Vagina (tissue), 2 donors: Measurements from ENCODE around the gene SLC9C2.
A peak's percentile ranks its signal among the peaks of the same experiment; 100 is the strongest.

ENCODE experiments used
- POLR2A ChIP-seq, 2 donors: fragments of 450-650 bp; IDR thresholded peaks; one replicate each; pipeline ENCODE4 v1.6.1; 2017; ENCODE audit warnings: antibody characterized with exemption in 2 of 2, mild to moderate bottlenecking in 2 of 2, moderate library complexity in 2 of 2
- POLR2AphosphoS5 ChIP-seq, 2 donors: sonication (generic); formaldehyde crosslinking; IDR thresholded peaks; one replicate each; pipeline ENCODE4 v1.9.0; 2017; ENCODE audit warnings: antibody characterized with exemption in 2 of 2, mild to moderate bottlenecking in 2 of 2, low read depth in 1 of 2; ENCODE audit not compliant: insufficient read depth in 1 of 2
- TF ChIP-seq, protein P1 (sequence below), 3 experiments: fragments of 450-650 bp in 2 of 3; fragments of 200-600 bp in 1 of 3; sonication (generic) in 1 of 3; IDR thresholded peaks; one replicate each; pipeline ENCODE4 v1.5.1; 2017 to 2019; ENCODE audit warnings: antibody characterized with exemption in 3 of 3, mild to moderate bottlenecking in 2 of 3, moderate library complexity in 2 of 3

DNA sequence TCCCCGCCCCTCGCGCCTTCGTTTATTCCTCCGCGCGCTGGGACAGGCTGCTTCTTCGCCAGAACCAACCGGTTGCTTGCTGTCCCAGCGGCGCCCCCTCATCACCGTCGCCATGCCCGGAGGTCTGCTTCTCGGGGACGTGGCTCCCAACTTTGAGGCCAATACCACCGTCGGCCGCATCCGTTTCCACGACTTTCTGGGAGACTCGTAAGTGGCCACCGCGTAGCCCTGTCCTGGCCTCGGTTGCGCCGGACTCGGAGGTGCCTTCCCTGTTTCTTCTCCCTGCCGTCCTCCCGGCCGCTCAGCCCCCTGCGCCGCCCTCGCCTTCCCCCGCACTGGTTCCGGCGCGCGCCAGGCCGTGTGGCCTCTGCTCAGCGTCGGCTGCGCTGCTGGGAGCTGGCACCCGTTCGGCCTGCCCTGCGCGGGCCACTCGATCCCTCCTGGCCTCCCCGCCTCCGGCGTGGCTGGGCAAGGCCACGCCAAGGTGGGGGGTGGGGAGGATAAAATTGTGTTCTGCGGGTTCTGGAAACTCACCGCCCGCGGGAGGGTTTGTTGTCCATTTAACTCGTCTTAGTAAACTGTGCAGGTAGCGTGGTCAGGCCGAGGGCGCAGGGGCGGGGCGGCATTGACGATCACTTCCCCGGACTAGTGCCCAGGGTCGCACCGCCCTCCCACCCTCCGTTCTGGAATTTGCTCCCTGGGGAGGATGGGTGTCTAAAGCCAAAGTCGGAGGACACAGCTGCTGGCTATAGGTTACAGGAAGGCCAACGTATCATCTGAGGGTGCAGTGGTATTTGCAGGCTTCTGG lies 125.4 kb downstream of the SLC9C2 start, which contains the start of gene PRDX6:
- TF ChIP-seq, protein P1, sequence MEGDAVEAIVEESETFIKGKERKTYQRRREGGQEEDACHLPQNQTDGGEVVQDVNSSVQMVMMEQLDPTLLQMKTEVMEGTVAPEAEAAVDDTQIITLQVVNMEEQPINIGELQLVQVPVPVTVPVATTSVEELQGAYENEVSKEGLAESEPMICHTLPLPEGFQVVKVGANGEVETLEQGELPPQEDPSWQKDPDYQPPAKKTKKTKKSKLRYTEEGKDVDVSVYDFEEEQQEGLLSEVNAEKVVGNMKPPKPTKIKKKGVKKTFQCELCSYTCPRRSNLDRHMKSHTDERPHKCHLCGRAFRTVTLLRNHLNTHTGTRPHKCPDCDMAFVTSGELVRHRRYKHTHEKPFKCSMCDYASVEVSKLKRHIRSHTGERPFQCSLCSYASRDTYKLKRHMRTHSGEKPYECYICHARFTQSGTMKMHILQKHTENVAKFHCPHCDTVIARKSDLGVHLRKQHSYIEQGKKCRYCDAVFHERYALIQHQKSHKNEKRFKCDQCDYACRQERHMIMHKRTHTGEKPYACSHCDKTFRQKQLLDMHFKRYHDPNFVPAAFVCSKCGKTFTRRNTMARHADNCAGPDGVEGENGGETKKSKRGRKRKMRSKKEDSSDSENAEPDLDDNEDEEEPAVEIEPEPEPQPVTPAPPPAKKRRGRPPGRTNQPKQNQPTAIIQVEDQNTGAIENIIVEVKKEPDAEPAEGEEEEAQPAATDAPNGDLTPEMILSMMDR (IDR thresholded peaks at IDR 0.05): peak in 1 of 3 experiments; percentile 6
- TF ChIP-seq POLR2A (IDR thresholded peaks at IDR 0.05) (peak in 1 of 2 donors; percentile 87), POLR2AphosphoS5 (IDR thresholded peaks at IDR 0.05; ENCODE audit: insufficient read depth in 1 of 2, low read depth in 1 of 2) (peak; percentile 6 to 93)
